GM19324 (cell line): Measurements from ENCODE around the gene DNASE2B.

Experiments
- ATAC-seq: cut with Tn5 transposase; IDR thresholded peaks from one replicate; pipeline ENCODE4 v1.9.1; 2021; ENCODE audit warnings: mild to moderate bottlenecking, moderate library complexity; ENCODE audit not compliant: unreplicated experiment, low FRiP score

DNASE2B gene

DNA sequence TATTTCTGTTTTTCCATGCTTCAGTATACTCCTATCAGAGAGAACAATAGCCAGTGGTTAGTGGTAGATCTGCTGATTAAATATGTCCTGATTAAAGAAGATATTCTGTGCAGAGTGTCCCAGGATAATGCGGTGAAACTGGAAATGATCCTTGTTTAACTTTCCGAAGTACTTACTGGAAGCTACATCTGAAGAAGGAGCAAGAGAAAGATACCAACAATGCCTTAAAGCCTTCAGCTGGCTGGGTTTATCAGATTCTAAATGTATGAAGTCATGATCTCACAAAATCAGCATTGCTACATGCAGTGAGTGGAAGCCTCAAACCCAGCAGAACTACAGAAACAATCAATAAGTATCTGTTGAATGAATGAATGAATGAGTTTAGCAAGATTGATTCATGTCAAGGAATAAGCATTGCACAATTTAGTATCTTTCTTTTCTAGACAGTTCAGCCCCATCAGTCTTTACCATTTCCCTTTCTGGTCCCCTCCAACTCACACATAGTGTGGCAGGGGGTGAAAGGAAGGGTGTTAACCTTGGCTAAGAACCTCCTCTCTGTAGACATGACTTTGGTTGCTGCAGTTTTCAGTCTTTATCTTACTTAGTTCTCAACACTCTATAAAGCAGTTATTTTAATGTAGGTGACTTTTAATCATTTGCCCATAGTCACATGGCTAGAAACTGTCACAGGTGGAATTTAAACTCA is 24.7 kb upstream of the DNASE2B start:
- ATAC-seq = no peak

DNA sequence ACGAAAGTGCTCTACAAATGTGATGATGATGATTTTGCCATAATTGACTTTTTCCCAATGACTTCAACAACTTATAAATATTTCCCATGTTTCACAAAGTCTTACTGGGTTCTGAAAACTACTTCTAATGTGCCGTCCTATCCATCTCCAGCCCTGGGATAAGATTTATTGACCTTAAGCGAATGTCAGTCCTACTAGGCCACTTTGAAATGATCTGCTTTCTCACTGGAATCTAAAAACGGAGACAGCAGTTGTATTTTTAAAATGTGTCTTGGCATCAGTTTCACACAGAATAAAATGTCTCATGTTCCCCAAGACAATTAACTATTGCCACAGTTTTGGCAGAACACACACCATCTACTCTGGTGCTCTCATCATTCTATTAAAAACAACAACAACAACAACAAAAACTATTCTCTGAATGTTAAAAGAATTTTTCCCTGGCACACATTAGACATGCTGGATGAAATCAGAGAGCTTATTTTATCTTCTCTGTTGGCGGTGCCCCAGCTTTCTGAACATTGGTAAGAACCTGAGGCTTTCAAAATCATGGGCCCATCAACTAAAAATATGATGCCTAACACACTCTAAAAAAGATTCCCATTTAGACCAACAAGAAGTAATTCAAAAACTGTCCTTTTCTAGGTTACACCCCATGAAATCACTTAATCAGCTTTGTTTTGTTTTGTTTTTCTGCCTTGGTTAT is 23.1 kb upstream of the DNASE2B start:
- no peak for ATAC-seq

DNA sequence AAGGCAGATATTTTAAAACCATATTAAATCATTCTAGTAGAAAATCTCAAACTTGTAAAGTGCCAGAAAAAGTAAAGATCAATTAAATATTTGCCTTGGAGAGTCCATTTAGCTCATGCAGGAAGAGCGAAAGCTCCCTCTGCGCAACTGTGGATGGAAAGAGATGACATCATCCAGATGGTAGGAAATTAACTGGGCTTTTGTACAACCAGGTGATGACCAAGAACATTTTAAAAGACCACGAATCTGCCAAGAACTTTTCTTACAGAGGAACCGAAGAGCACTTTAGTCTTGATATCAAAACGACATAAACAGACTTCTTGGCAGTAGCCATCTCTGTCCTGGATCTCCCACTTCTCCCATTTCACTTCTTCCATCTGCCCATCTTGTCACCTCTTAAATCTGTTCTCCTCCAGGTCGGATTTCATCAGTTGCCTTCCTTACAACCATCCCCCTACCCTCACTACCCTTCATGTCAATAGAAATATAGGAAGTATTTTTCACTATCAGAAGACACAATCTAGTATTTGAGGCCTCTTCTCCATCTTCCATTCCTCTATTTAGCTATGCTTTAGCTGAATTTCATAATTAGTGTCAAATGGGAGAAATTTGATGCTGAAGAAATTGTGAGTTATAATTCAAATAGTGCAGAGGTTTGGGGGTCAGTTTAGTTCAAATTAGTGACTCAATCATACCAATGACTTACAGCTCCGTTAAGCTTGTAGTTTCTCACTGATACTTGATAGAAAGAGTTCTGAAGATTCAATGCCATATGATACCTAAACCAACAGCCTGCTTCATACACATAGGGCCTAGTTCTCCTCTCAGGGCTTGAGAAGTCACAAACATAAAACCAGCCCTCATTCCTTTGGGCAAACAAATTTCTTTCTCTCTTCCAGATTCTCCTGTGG is 22.0 kb upstream of the DNASE2B start:
- ATAC-seq = no peak

DNA sequence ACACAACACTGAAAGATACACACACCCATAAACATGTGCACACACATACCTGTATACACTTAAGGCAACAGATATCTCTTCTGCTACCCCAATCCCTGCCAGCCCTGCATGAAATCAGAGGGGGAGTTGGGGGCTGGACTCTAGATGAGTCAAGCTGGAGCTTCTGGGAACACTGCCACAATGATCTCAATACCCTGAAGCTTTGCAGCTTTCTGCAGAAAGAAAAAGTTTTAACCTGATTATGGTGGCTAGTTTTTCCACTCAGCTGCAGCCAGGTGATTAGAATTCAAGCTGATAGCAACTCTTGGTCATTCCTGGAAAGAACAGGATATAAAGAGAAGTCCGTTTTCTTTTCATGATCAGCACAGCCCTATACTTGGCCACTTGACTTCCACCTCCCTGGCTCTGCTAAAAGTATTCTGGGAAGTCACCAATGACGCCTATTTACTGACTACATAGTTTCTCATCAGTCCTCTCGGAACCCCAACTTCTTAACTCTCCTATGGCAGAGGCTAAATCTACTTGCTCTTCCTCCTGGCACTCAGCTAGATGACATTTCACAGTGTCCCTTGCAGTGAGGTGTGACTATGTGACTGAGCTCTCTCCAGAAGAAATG is 20.7 kb upstream of the DNASE2B start:
- no peak for ATAC-seq

DNA sequence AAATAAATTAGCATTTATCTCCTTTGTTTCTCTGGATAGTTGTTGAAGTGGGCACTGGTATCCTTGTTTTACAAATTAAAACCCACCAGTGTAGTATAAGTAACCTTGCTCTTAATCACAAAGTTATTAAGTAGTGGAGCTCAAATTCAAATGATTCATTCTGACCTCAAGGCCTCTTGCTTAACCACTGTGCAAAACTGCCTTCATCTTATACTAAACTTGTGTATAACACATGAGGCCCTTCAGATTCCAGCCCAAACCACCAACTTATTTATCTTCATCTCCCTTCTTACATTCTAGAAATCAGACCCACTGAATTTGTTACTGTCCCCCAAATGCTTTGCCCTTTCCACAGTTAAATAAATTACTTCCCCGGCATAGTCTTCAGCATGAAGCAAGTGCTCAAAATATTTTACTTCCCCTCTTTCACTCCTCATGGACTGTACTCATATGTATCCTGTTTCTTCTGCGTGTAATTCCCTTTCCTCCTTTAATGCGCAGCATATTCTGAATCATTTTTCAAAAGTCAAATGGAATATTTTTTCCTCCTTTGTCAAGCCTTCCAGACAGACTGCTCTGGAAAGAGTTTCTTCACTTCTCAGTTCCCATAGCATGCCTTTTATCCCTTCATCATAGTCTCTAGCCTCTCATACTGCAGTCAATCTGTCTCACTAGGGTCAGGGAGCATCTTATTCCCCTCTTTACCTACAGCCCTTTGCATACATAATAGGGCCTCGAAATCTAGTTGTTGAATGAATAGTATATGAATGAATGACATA is 19.0 kb upstream of the DNASE2B start:
- ATAC-seq = no peak

DNA sequence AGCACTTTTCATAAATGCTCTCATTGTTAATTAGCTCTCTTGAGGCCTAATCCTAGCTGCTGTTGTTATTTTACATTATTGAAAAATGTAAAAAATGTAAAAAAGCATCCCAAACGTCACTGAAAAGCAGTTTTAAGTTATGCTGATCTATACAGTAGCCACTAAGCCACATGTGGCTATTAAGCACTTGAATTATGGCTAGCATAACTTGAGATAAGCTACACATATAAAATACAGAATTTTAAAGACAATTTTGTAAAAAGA is 18.4 kb upstream of the DNASE2B start:
- ATAC-seq = no peak

DNA sequence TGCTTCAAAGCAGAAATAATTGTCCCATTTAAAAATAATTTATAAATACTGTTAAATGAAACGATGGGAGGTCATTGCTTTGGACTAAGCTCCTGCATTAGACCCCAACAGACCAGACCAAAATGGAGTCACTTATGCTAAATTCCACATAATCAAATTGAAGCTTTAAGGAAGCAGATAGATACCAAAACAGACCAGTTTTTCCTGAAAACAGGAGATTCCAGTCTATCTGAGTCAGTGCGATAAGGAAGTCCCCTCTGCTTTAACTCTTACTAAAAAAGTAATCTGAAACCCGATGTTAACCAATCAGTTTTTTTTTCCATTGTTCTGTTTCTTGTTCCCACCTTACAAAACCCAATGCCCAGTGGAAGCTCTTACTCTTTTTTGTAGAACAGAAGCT is 16.2 kb upstream of the DNASE2B start:
- no peak for ATAC-seq

DNA sequence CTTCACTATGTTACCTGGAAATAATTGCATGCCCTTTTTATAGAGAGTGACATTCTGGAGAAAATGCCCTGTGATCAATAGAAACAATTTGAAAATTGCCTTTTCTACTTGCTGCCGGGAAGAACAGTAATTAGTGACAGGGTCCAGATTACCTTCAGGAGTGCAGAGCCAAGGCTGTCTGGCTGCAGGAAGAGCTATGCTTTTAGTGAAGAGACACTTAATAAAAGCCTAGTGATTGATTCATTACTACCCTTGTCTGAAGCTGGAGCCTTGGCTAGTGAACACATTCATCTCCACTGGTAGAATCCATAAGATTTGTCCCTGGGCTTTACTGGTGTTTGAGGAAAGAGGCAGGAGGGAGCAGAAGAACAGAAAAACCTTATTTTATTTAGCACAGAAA is 12.9 kb upstream of the DNASE2B start:
- no peak for ATAC-seq

DNA sequence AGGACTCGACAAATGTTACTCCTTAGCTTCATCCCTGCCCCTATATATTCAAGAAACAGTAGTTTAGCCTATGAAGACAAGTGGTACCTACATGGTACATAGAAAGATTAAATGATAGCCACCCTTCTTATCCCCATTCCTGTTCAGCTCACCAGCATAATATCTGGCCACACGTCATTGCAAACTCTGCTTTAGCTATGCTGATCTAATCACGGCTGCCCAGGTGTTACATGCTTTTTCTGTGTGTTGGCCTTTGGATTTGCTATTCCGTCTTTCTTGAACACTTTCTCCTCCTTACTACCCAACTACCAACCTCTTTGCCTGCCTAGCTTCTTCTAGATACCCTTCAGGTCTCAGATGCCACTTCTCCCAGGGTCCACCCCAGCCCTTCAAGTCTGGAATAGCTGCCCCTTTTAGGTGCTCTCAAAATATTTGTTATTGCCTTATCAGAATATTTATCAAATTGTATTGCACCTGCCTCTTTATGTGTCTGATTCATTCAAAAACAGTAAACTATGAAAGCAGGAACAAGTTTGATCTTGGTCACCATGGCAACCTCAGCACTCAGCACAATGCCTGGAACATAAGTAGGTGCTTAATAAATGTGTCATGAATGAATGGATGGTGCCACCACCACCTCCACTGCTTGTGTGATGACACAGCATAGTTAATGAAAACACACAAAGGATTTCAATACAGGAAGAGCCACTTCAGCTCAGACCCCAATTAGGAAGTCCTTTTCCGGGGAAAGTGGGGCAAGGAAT is 11.4 kb upstream of the DNASE2B start:
- no peak for ATAC-seq

DNA sequence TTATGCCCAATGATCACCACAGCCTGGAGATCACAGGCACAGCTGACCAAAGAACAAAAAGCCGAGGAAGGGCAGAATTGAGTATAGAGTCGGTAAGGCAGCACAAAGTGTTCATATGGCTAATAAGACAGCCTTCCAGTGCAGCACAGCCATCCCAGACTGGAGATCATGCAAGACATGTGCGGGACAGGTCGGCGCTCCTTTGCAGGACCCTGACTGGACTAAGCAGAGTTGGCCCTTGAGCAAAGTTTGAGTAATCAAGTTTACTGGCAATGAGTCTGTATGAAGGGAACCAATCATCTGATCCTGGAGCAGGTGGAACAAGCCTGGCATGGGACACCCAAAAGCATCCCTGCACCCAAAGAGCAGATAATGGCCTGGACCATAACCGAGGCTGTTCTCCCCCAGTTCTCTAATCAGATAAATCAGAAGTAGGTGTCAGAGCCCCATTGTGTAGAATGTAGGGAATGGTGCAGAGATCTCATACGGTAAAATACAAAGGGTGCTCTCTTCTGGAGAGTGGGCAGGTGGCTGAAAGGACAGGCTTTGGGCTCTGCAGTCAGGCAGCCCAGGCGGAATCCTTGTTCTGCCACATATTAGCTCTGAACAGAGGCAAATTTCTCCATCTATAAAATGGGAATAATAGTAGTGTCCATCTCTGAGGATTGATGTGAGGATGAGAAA is 10.7 kb upstream of the DNASE2B start:
- no peak for ATAC-seq

DNA sequence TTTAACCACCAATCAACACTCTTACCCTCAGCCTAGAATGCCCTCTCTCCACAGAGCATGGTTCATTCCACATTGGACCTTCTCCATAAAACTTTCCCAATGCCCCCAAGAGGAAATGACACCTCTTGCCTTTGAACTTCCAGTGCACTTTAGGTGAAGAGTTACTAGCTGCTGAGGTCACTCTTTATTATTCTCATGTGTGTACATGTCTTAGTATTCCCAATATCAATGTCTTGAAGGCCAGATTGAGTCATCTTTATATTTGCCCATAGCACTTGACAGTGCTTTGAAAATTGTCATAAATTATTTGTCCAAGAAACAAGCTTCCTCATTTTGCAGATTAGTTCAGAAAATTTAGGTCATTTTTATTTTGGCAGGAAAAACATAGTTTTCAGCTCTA is 8.1 kb upstream of the DNASE2B start:
- ATAC-seq = no peak

DNA sequence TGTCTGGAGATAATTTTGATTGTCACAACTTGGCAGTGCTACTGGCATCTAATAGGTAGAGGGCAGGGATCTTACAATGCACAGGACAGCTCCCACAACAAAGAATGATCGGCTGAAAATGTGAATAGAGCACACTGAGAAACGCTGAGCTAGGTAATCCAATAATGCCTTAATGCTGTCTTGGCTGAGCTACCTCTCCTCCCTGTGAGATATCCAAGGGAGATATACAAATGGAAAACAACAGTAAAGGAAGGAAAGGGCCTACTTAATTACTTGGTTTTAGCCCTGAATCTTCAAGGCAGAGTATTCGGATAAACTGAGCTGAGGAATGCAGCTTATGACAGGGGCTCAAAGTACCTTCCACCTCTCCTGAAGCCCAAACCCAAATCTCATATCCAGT is 2.9 kb downstream of the DNASE2B start:
- ATAC-seq = no peak

DNA sequence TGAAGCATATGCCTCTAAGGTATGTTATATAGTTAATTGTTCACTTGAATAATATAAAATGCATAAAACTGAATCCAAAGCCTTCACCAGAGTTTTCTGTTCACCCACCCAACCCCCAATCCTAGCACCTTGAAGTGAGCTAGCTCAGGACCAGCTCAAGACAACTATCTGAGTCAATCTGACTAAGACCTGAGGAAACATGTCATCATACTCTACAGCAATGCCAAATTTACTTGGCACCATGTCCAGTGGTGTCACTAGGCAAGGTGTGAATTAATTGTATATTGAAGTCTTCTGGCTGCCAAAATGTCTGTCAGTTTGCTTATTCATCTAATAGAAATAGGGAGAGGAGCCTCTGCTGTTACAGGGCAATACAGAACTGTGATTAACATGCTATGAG is 3.8 kb downstream of the DNASE2B start:
- ATAC-seq = no peak

DNA sequence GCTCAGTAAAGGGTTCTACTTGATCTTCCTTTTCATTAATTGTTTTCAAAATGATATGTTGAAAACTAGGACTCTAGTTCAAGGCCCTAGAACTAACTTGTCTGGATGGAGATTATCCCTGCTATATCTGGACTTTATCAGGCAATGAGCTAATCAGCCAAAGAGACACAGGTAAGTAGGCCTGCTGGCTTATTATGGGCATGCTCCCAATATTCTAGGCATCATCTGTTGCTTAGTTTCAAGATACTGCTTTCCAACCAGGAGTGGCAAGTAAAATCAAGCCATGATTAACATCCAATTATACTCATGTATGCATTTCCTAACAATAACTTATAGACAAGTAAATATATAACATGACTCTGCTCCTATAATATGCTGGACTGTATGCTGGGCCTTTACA is 4.2 kb downstream of the DNASE2B start:
- no peak for ATAC-seq

DNA sequence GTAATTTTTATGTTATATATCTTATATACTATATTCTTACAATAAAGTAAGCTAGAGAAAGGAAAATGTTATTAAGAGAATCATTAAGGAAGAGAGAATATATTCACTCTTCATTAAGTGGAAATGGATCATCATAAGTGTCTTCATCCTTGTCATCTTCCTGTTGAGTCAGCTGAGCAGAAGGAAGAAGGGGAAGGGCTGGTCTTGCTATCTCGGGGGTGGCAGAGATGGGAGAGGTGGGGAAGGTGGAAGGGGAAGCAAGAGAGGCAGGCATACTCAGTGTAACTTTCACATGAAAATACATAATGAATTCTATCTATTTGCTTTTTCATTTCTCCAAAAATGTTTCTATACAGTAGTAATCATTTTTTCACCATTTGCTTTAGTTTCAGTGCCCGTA is 5.1 kb downstream of the DNASE2B start:
- ATAC-seq = no peak

DNA sequence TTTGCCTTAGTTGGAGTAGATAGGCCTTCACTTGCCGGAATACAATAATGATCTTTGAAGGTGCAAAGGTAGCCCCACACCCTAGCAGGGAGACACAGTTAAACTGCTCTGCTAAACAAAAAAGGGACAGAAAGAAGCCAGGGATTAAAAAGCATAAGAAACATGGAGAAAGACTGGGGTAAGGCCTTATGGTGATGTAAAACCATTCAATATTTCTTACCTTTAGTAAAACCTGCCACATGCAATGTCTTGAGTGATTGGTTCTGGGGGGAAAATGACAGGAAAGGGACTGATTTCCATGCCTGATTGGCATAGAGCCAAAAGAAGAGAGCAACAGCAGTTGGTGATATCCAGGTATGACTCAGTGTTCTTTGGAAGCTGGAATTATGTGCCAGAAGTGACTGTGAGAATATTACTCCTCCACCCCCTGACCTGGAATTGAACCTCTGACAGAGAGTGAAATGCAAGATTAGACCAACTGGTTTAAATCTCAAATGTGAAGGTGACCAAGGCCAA is 8.1 kb downstream of the DNASE2B start:
- no peak for ATAC-seq

DNA sequence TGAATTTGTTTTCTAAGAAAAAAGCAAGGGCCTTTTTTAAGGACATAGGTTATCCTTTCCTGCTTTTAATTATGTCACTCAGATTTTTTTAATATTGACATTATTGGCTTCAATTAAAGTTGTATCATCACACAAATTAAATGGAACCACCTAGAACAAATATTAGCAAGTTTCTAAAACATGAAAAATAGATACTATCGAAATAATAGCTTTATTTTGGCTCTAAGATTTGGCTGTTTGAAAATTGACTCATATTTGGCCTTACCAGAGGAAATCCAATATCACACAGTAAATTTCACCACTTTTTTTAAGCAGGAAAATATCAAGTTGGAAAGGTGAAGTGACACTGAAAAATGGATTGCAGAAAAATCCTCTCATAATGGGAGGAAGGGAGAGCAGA is 9.2 kb downstream of the DNASE2B start:
- no peak for ATAC-seq

DNA sequence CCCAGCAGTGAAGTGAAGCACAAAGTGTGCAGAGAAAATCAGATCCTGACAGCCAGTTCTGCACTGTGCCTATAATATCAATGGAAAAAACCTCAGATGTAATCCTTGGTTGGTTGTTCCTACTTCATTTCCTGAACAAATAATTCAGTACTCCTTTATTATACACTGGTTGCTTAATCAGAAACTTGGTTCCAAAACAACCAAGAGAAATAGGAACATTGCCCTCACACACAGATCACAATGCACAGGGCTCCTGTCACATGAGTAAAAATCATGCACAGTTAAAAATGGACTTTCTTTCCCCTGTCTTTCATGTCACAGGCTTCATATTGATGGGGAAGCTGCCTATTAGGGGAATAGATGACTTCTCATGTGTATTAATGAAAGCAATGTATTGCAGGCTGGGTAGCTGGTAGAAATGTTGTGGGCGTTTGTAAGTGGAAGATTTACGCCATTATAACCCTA is 9.7 kb downstream of the DNASE2B start:
- no peak for ATAC-seq

DNA sequence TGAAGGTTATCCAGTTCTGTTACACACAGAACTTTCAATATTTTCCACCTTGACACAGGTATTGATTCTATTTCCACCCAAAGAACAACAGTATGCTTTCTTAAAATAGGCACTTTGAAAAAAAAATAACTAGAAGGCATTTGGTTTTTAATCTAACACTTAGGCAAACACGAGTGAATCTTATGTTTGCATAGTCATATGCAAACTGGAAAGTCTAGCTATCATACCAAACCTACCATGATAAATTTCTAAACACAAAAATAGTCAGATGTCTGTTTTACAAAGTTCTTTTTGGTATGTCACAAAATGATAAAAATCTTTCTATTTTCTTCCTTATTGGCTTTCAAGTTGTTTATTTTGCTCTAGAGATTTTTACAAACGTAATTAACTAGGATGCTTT is 11.6 kb downstream of the DNASE2B start:
- no peak for ATAC-seq
